DMS79 treated with DMSO at 0.1 percent for 48 hours (cell line): ENCODE measurements around the gene MREG.
A peak's percentile ranks its signal among the peaks of the same experiment; 100 is the strongest.

ENCODE experiments used
- DNase-seq: peaks from one replicate; lab custom pipeline; 2025; lab: John Stamatoyannopoulos, UW

MREG gene

GRCh38 chr2:215918901-215919599 is 94.3 kb downstream of the MREG start:
- no peak for DNase-seq

DNA sequence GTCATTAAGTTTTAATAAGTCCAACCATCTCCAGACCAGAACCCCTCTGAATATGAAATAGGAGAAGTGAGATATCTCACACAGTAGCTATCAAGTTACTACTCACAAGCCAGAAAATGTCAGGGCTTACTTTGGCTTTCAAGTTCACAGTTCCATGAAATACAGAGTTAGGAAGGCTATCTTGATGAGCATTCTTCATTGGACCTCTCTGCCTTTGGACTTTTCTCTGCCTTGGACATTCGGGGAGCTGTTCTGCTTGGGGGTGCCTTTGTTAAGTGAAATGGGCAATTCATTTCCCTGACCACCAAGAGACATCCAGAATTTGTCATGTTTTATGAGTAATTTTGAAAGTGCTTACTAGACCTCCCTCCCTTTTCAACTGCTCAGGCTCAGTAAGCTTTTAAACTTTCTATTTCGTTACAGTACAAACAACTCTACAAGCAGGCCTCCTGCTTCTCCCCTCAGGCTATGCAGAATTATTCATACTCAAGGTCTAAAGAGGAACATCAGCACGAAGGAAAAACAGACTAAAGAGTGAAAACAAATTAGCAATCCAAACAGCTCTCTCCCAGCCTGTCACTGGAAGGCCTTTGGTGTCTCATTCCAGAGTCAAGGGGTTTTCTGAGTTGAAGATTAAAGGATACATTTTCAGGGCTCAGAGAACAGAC is 95.3 kb downstream of the MREG start:
- no peak for DNase-seq

GRCh38 chr2:215915441-215915840 is 97.9 kb downstream of the MREG start:
- no peak for DNase-seq

DNA sequence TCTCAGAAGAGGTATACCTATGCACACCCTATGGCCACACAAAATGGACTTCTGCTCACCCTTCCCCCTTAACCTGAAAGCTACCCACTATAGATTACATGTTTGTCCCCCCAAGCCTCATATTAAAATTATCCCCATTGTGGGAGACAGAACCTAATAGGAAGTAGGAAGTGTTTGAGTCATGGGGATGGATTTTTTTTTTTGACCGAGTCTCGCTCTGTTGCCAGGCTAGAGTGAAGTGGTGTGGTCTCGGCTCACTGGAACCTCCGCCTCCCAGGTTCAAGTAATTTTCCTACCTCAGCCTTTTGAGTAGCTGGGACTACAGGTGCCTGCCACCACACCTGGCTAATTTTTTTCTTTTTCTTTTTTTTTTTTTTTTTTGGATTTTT is 98.6 kb downstream of the MREG start:
- DNase-seq = peak; percentile 13

GRCh38 chr2:215914054-215914776 is 99.1 kb downstream of the MREG start:
- no peak for DNase-seq

DNA sequence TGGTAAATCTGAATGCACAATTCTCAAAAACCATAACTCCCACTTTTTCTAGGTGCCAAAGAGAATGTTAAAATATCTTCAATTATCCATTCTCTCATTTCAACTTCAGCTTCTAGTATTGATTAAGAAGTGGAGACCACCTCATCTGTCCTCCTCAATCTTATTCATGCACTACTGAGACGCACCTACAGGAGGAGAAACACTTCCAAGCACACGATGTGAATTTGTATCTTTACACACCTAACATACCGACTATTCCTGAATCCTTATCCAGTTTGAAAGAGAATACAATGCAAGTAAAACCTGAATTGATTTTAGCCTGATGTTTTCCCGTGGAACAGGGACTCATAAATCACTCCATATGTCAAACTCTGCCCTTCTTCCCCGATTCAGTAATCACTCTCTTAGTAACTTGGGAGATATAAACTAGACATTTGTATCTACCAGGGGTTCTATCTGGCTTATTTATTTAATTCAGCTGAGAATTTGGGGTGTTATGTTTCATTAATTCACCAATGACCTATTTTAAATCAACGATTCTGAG is 101.0 kb downstream of the MREG start:
- DNase-seq = no peak

DNA sequence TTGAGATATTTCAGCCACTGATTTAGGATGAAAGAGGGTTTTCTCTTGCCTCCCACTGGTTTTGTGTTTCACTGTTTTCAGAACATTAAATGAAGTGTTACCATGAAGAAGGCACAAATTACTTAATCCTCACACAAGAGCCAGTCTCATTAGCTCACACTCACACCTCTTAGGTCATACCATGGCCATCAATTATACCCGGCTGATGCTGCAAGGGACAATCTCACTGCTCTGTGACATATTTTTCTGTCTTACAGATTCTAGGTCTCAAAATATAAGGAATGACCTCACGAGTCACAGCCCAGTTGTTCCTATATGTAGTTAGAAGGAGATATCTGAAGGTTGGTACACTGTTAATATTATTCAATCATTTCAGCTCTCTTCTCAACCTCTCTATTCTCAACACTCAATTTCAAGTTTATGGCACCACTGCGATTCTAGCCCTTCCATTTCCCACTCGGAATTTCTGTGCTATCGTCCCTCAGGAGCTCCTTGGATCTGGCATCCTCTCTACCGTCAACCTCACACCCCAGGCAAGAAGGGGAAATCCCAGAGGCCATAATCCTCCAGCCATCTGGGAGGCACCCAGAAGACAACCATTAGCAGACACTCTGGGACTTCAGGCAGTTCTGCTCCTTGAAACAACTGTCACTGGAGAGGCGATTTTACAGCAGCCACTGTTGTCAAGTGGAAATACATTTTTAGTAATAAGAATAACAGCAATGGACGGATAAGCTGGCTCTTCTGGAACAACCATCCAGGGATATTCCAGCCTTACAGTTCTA is 101.9 kb downstream of the MREG start:
- DNase-seq = no peak

DNA sequence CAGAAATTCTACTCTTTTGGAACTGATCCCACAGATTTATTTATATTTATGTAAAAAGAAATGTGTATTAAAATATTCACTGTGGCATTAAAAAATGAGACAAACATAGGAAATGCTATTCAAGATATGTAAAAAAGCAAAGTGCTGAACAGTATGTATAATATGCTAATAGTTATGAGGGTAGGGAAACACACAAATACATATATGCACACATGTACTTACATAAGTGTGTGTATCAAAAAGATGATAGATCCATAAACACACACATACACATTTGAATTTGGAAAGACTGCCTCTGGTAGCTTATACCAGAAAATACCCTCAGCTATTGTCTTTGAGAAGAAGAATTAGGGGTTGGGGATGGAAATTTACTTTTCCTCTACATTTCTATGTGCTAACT is 103.2 kb downstream of the MREG start:
- DNase-seq = no peak

GRCh38 chr2:215907147-215907546 is 106.2 kb downstream of the MREG start:
- DNase-seq = no peak

GRCh38 chr2:215906458-215906857 is 106.9 kb downstream of the MREG start:
- DNase-seq = no peak

GRCh38 chr2:215905691-215906090 is 107.7 kb downstream of the MREG start:
- no peak for DNase-seq

- DNase-seq = no peak
These were observed 109.2 kb downstream of the MREG start for GRCh38 chr2:215904101-215904500.

GRCh38 chr2:215903203-215903602 is 110.1 kb downstream of the MREG start:
- DNase-seq = no peak

GRCh38 chr2:215901796-215902195 is 111.6 kb downstream of the MREG start:
- DNase-seq = no peak

DNA sequence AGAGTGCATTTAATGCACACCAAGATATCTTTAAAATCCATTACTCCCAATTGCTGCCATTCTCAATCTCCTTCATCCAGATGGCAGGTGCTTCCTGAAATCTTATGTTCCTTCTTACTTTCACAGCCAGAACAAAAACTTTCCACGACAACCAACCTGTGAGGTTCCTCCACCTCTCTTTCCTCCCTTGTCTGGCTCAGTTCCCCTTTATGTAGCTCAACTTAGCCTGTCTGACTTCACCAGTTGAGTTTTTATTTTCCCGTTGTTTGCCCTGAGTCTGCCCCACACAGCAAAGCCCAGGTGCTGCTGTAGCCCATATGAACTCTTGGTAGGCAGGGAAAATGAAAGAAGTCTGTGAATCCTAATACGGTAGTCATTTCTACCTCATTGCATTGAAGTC is 112.5 kb downstream of the MREG start:
- no peak for DNase-seq

DNA sequence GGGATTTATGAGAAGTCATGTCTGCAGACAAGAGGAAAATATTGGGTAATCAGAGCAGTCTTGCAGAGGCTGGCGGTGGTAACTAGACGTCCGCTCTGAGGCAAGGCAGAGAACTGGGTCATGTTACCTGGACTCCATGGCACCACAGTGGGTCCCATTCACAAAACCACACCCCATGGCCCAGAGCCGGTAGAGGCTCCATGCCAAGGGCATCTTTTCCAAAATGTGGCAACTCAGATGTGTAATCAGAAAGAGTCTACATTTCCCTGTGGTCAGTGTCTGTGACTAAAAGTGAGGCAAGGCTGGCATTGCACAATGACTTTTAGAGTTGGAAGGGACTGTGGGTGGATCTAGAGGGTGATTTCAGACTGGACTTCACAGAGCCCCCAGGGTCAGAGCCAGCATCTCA is 113.1 kb downstream of the MREG start:
- DNase-seq = no peak

GRCh38 chr2:215899141-215900074 is 113.9 kb downstream of the MREG start:
- no peak for DNase-seq

DNA sequence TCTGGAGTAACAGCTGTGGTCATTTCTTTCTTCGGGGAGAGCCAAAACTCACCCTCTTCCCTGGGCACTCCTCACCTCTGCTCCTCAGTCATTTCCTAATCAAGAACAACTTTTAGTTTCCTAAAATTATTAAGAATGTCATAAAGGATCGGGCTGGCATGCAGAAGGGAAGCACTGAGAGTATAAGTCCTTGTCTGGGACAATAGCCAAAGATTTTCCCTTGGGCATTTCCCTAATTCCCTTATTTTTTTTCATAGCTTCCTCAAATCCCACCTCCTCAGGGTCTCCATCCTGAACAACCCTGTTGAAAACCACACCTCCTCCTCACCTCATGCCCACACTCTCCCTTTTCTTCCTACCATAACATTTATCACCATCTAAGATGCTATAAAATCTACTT is 115.0 kb downstream of the MREG start:
- no peak for DNase-seq

DNA sequence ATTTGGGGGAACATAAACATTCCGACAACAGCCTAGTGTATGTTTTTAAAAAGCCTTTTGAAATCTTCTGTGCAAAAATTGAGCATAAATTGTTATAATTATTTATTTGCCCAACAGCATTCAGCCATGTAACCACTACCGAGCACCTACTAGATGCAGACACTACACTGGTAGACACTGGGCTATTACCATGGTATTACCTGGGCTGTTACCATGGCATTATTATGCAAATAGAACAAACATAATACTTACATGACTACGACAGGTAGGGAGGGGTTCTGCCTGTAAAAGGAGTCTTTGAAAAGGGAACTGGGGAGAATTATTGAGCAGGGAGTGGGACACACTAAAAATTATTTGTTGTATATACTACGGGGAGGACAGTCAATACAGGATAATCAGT is 116.4 kb downstream of the MREG start:
- no peak for DNase-seq

- no peak for DNase-seq
These were observed 118.0 kb downstream of the MREG start for GRCh38 chr2:215895330-215895729.
